Measurements from ENCODE around the gene P4HA1.

DNA sequence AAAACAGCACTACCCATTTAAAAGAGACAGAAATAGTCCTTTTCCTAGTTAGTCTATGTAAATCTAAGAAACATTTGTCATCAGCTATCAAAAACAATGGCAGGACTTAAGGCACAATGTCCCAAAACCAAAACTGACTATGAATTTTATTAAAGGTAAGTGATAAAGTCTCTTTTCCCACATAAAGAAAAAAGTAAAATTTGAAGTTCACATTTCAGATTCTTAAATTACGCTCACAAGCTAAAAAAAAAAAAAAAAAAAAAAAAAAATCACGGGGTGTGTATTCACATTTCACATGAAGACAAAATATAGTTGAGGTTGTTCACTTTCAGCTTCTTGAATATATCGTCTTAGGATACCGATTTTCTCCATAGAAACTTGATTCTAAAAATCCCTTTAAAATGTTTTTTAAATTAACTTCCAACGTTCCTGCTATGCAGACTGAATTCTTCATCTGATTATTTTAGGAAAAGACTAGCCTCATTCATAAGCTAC lies 1.6 kb downstream of the P4HA1 start:
- no peak for TF ChIP-seq POLR2A (IDR thresholded peaks at IDR 0.05)
- TF ChIP-seq, protein P1, sequence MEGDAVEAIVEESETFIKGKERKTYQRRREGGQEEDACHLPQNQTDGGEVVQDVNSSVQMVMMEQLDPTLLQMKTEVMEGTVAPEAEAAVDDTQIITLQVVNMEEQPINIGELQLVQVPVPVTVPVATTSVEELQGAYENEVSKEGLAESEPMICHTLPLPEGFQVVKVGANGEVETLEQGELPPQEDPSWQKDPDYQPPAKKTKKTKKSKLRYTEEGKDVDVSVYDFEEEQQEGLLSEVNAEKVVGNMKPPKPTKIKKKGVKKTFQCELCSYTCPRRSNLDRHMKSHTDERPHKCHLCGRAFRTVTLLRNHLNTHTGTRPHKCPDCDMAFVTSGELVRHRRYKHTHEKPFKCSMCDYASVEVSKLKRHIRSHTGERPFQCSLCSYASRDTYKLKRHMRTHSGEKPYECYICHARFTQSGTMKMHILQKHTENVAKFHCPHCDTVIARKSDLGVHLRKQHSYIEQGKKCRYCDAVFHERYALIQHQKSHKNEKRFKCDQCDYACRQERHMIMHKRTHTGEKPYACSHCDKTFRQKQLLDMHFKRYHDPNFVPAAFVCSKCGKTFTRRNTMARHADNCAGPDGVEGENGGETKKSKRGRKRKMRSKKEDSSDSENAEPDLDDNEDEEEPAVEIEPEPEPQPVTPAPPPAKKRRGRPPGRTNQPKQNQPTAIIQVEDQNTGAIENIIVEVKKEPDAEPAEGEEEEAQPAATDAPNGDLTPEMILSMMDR (IDR thresholded peaks at IDR 0.05), result no peak
